ENCODE measurements around the gene ACACA. TPM values are rescaled to one million over a fixed set of nuclear protein-coding genes. Genes with fewer than 3 reads are reported as not detected.

Gene ACACA
- total RNA-seq, 2 experiments from 2014 or later = 58.9 to 64.0 TPM

DNA sequence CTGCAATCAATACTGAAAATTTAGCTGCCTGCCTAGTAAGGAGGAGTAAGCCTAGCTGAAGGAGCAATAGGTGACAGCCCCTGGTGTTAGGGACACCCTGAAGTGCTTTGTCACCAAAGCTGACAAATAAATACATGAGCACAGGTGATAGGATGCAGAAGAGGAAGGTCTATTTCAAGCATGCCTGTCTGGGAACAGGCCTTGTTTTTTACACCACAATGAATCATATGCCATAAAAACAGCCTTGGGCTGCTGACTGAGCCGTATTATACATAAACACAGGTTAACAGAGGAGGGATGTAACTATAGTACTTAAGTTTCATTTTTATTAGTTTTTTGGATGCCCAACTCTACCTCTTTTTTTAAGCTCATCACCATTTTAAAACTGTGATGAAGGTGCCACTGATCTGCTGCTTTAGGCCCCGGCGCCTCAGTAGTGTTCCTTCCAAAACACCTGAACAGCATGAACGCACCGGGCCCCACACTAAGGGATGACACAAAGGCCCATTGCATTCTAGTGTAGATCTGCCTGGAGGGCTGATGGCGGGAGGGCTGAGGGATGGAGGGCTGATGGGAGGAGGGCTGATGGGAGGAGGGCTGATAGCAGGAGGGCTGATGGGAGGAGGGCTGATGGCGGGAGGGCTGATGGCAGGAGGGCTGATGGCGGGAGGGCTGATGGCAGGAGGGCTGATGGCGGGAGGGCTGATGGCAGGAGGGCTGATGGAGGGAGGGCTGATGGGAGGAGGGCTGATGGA lies 307.5 kb downstream of the ACACA start:
- no peak overlapping the region for H3K4me3 Mint-ChIP-seq
- POLR2A ChIA-PET = no interaction called here
- DNase-seq = no peak
- peak overlapping the region; percentile 51 for H3K27ac Mint-ChIP-seq
- ATAC-seq = no peak
- CTCF ChIA-PET = no interaction called here
- peaks cover 34% of the 10 kb centered on the region for H3K36me3 Mint-ChIP-seq (ENCODE audit: low read depth)
- no peaks in the 10 kb centered on the region for H3K27me3 Mint-ChIP-seq (ENCODE audit: low read depth)
- no peaks in the 10 kb centered on the region for H3K9me3 Mint-ChIP-seq (ENCODE audit: insufficient read depth)
- peaks cover 9% of the 10 kb centered on the region for H3K4me1 Mint-ChIP-seq (ENCODE audit: low read depth)

- Mint-ChIP-seq H3K27me3 (ENCODE audit: low read depth) (no peaks in the 10 kb centered on the region), H3K4me1 (ENCODE audit: low read depth) (peaks cover 12% of the 10 kb centered on the region), H3K4me3 (no peak overlapping the region), H3K27ac (no peak overlapping the region), H3K9me3 (ENCODE audit: insufficient read depth) (no peaks in the 10 kb centered on the region), H3K36me3 (ENCODE audit: low read depth) (peaks cover 42% of the 10 kb centered on the region)
- DNase-seq = no peak
- CTCF ChIA-PET = interaction anchor here (2.0 kb wide), 1 partner anchor 50 kb away, joined by 5 read pairs; no protein-coding TSS in a partner anchor
- POLR2A ChIA-PET = no interaction called here
- no peak for ATAC-seq
Observed at GRCh38 chr17:37098152-37098551, 308.5 kb downstream of the ACACA start.

DNA sequence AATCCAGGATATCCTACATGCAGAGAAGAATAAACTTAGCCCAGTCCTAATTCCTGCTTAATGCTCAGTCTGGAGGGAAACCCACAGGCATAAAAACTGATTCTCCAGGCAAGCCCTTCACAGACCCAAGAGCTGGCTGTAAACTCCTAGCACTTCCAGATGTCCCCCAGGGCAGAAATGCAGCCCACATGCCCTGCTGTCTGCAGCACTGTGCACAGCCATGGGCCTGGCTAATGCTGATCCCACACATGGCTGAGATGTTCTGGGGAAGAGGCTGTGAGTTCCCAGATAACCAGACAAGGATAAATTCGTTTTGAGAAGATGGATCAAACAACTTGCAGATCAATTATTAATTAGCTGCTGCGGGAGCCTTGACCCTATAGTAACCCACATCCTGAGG lies 309.5 kb downstream of the ACACA start:
- peaks cover 17% of the 10 kb centered on the region for H3K4me1 Mint-ChIP-seq (ENCODE audit: low read depth)
- POLR2A ChIA-PET = no interaction called here
- CTCF ChIA-PET = interaction anchor here (2.0 kb wide), 1 partner anchor 49 kb away, joined by 5 read pairs; no protein-coding TSS in a partner anchor
- H3K27ac Mint-ChIP-seq = no peak overlapping the region
- peaks cover 45% of the 10 kb centered on the region for H3K36me3 Mint-ChIP-seq (ENCODE audit: low read depth)
- H3K4me3 Mint-ChIP-seq = no peak overlapping the region
- ATAC-seq (no peak), DNase-seq (no peak)
- no peaks in the 10 kb centered on the region for H3K9me3 Mint-ChIP-seq (ENCODE audit: insufficient read depth)
- no peaks in the 10 kb centered on the region for H3K27me3 Mint-ChIP-seq (ENCODE audit: low read depth)

- Mint-ChIP-seq H3K4me3 (no peak overlapping the region), H3K4me1 (ENCODE audit: low read depth) (peaks cover 27% of the 10 kb centered on the region), H3K36me3 (ENCODE audit: low read depth) (peaks cover 44% of the 10 kb centered on the region), H3K27ac (no peak overlapping the region), H3K27me3 (ENCODE audit: low read depth) (no peaks in the 10 kb centered on the region), H3K9me3 (ENCODE audit: insufficient read depth) (no peaks in the 10 kb centered on the region)
- DNase-seq (no peak), ATAC-seq (no peak)
- POLR2A ChIA-PET = no interaction called here
- CTCF ChIA-PET = interaction anchor here (2.0 kb wide), 1 partner anchor 48 kb away, joined by 5 read pairs; no protein-coding TSS in a partner anchor
Observed at GRCh38 chr17:37096071-37096470, 310.6 kb downstream of the ACACA start.

DNA sequence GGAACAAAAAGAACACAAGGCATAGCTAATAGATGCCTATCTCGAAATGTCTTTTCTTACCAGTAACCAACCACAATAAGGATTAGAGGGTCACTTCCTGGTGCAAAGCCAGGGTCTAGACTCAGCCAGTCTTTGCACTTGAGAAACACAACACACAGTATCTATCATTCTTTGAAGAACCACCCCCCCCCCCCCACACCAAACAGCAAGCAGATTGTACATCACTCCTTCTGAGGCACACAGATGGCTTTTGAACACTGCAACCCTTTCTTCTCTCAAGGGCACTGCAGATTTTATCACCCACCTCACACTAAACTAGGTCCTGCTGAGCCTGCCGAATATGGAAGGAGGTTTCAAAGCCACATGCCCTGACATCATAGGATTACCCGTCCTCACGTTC lies 312.2 kb downstream of the ACACA start:
- ATAC-seq = no peak
- Mint-ChIP-seq H3K9me3 (ENCODE audit: insufficient read depth) (no peaks in the 10 kb centered on the region), H3K4me3 (no peak overlapping the region), H3K27ac (no peak overlapping the region), H3K4me1 (ENCODE audit: low read depth) (peaks cover 44% of the 10 kb centered on the region), H3K27me3 (ENCODE audit: low read depth) (no peaks in the 10 kb centered on the region), H3K36me3 (ENCODE audit: low read depth) (peaks cover 47% of the 10 kb centered on the region)
- DNase-seq = no peak
- CTCF ChIA-PET = interaction anchor here (0.6 to 1.3 kb wide), 2 partner anchors 12 to 145 kb away, joined by 3 read pairs; no protein-coding TSS in a partner anchor
- POLR2A ChIA-PET = no interaction called here

GRCh38 chr17:37092701-37093100 lies 313.9 kb downstream of the ACACA start:
- H3K36me3 Mint-ChIP-seq (ENCODE audit: low read depth) = peaks cover 49% of the 10 kb centered on the region
- no peaks in the 10 kb centered on the region for H3K9me3 Mint-ChIP-seq (ENCODE audit: insufficient read depth)
- ChIA-PET POLR2A (no interaction called here), CTCF (no interaction called here)
- H3K27ac Mint-ChIP-seq = no peak overlapping the region
- H3K4me1 Mint-ChIP-seq (ENCODE audit: low read depth) = peaks cover 60% of the 10 kb centered on the region
- no peaks in the 10 kb centered on the region for H3K27me3 Mint-ChIP-seq (ENCODE audit: low read depth)
- DNase-seq (no peak), ATAC-seq (no peak)
- H3K4me3 Mint-ChIP-seq = no peak overlapping the region

DNA sequence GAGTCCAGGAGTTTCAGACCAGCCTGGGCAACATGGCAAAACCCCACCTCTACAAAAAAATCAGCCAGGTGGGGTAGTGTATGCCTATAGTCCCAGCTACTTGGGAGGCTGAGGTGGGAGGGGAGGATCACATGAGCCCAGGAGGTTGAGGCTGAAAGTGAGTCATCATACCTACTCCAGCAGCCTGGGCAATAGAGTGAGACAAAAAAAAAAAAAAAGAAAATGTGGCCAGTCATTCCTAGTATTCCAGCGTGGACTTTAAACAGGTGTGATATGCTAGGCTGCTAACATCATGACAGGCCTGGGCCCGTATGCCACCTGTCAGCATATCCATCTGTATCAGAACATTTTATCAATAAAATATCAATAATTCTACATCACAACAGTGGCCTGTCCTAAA lies 314.6 kb downstream of the ACACA start:
- no peak for DNase-seq
- POLR2A ChIA-PET = no interaction called here
- peaks cover 65% of the 10 kb centered on the region for H3K4me1 Mint-ChIP-seq (ENCODE audit: low read depth)

DNA sequence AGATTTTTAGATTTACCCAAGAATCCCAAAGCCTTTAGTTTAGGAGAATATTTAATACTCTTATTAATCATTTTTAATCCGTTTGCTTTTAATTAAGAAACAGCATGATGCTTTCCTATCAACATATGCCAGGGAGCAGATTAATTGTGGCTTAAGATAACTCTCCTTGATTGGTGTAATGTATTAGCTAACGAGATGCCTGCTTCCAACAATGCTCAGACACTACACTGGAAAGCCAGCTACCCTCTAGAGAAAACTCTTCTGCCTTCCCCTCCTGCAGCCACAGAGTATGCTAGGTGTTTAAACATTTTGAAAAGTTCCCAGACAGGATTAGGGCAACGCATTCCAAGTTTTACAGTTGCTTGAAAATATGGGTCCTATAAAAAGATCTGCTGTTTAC lies 315.7 kb downstream of the ACACA start:
- Mint-ChIP-seq H3K9me3 (ENCODE audit: insufficient read depth) (no peaks in the 10 kb centered on the region), H3K27ac (peak overlapping the region; percentile 95), H3K4me1 (ENCODE audit: low read depth) (peaks cover 70% of the 10 kb centered on the region), H3K36me3 (ENCODE audit: low read depth) (peaks cover 47% of the 10 kb centered on the region), H3K27me3 (ENCODE audit: low read depth) (no peaks in the 10 kb centered on the region), H3K4me3 (peak overlapping the region; percentile 32)
- ChIA-PET CTCF (interaction anchor here (1.8 kb wide), 1 partner anchor 10 kb away, joined by 4 read pairs; no protein-coding TSS in a partner anchor), POLR2A (interaction anchor here (0.5 kb wide), 1 partner anchor 605 kb away, joined by 3 read pairs; no protein-coding TSS in a partner anchor)
- DNase-seq (no peak), ATAC-seq (no peak)

More for the DNA sequence above, 314.6 kb downstream of the ACACA start:
- CTCF ChIA-PET = no interaction called here
- no peak overlapping the region for H3K4me3 Mint-ChIP-seq
- no peaks in the 10 kb centered on the region for H3K9me3 Mint-ChIP-seq (ENCODE audit: insufficient read depth)
- ATAC-seq = no peak
- peak overlapping the region; percentile 26 for H3K27ac Mint-ChIP-seq
- H3K27me3 Mint-ChIP-seq (ENCODE audit: low read depth) = no peaks in the 10 kb centered on the region
- peaks cover 49% of the 10 kb centered on the region for H3K36me3 Mint-ChIP-seq (ENCODE audit: low read depth)

- Mint-ChIP-seq H3K27me3 (ENCODE audit: low read depth) (no peaks in the 10 kb centered on the region), H3K9me3 (ENCODE audit: insufficient read depth) (no peaks in the 10 kb centered on the region), H3K4me3 (peak overlapping the region; percentile 32), H3K36me3 (ENCODE audit: low read depth) (peaks cover 52% of the 10 kb centered on the region), H3K4me1 (ENCODE audit: low read depth) (peaks cover 73% of the 10 kb centered on the region), H3K27ac (peak overlapping the region; percentile 95)
- DNase-seq = peak; percentile 84
- ATAC-seq = peak; percentile 89
- ChIA-PET POLR2A (interaction anchor here (0.8 kb wide), 1 partner anchor 25 kb away, joined by 3 read pairs; no protein-coding TSS in a partner anchor), CTCF (interaction anchor here (0.9 to 1.8 kb wide), 2 partner anchors 9 to 35 kb away, joined by 3 to 4 read pairs; no protein-coding TSS in a partner anchor)
Observed at GRCh38 chr17:37089956-37090355, 316.7 kb downstream of the ACACA start.

DNA sequence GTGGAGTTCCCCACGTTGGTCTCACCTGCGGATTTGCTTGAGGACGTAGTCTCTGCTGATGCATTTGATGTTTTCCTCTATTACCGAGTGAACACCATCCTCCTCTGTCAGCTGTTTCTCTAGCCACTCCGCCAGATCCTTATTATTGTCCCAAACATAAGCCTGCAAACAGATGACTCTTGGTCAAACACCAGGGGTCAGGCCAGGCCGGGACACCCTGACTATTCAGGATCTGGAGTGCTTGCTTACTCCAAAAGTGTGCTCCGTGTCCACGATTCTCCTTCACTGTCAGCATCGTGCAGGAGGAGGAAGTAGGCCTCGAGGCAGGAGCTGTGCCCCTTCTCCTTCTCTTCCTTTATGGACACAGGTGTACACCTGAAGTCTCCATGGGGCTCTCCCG lies 317.7 kb downstream of the ACACA start:
- ATAC-seq (no peak), DNase-seq (no peak)
- no peaks in the 10 kb centered on the region for H3K27me3 Mint-ChIP-seq (ENCODE audit: low read depth)
- ChIA-PET CTCF (interaction anchor here (1.1 to 1.4 kb wide), 3 partner anchors 10 to 151 kb away, joined by 3 to 5 read pairs (median 5); no protein-coding TSS in a partner anchor), POLR2A (interaction anchor here (0.8 kb wide), 1 partner anchor 24 kb away, joined by 3 read pairs; no protein-coding TSS in a partner anchor)
- peak overlapping the region; percentile 95 for H3K27ac Mint-ChIP-seq
- H3K4me3 Mint-ChIP-seq = peak overlapping the region; percentile 27
- H3K36me3 Mint-ChIP-seq (ENCODE audit: low read depth) = peaks cover 54% of the 10 kb centered on the region
- no peaks in the 10 kb centered on the region for H3K9me3 Mint-ChIP-seq (ENCODE audit: insufficient read depth)
- peaks cover 64% of the 10 kb centered on the region for H3K4me1 Mint-ChIP-seq (ENCODE audit: low read depth)

DNA sequence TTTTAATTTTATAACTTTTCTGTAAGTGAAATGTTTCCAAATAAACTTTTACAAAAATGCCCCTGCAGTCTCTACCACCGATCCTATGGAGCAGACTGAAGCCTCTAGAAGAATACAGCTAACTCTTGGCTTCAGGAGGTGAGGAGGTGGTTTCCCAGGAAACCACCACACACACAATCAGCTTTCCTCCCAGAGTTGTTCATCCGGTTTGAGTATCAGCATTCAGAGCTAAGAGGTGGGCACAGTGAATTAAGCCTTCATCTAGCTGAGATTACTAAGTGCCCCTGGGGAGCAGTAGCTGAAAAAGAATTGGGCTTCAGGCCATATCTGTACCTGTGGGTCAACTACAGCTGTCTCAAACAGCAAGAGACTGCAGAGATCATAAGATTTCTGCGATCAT lies 318.2 kb downstream of the ACACA start:
- ATAC-seq (peak; percentile 48), DNase-seq (peak; percentile 42)
- H3K9me3 Mint-ChIP-seq (ENCODE audit: insufficient read depth) = no peaks in the 10 kb centered on the region
- H3K27ac Mint-ChIP-seq = peak overlapping the region; percentile 95
- ChIA-PET POLR2A (no interaction called here), CTCF (interaction anchor here (0.7 to 1.4 kb wide), 4 partner anchors 9 to 151 kb away, joined by 3 to 5 read pairs (median 4); no protein-coding TSS in a partner anchor)
- peaks cover 51% of the 10 kb centered on the region for H3K36me3 Mint-ChIP-seq (ENCODE audit: low read depth)
- H3K27me3 Mint-ChIP-seq (ENCODE audit: low read depth) = no peaks in the 10 kb centered on the region
- peak overlapping the region; percentile 27 for H3K4me3 Mint-ChIP-seq
- peaks cover 62% of the 10 kb centered on the region for H3K4me1 Mint-ChIP-seq (ENCODE audit: low read depth)

- Mint-ChIP-seq H3K27ac (no peak overlapping the region), H3K36me3 (ENCODE audit: low read depth) (peaks cover 45% of the 10 kb centered on the region), H3K9me3 (ENCODE audit: insufficient read depth) (no peaks in the 10 kb centered on the region), H3K4me1 (ENCODE audit: low read depth) (peaks cover 62% of the 10 kb centered on the region), H3K4me3 (no peak overlapping the region), H3K27me3 (ENCODE audit: low read depth) (no peaks in the 10 kb centered on the region)
- ChIA-PET POLR2A (no interaction called here), CTCF (interaction anchor here (0.7 to 1.4 kb wide), 3 partner anchors 8 to 138 kb away, joined by 3 to 5 read pairs (median 3); no protein-coding TSS in a partner anchor)
- ATAC-seq (no peak), DNase-seq (no peak)
Observed at GRCh38 chr17:37087683-37088082, 319.0 kb downstream of the ACACA start.
